Measurements from ENCODE around the gene CRAMP1.

CRAMP1 gene

DNA sequence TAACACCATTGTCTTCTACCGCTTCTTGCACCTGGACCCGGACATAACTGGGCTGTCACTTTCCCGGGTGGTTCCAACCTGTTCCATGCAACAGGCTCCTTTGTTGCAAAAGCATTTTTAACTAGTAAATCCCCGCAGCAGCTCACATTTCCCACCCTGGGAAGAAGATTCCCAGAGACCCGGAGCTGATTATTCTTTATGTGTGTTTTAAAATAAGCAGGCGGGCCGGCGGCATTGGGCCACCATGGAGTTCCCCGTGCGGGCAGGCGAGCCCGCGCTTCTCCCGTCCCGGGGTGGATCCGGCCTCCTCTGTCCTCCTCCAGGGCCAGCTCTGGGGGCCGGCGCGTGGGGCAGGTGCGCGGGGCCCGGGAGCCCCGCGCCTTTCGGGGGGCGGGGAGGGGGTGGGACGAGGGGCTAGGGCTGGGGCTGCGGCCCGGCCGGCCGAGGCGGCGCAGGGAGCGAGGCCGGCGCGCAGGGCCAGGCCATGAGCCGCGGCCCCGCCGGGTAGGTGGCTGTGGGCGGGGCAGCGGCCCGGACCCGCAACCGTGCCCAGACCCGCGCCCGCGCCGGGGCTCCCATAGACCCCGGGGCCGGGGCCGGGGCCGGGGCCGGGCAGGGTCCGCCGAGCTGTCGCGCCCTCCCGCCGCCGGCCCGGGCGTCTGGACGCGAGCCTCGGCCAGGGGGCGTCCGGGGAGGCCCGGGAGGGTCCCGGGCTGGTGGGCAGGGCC, 1.7 kb downstream of the CRAMP1 start:
- peaks cover 5% of the 10 kb centered on the region; the same call in 1 of the 2 replicates for H3K4me1 ChIP-seq (ENCODE audit: control insufficient read depth, insufficient read depth, low read length)
- TF ChIP-seq SCRT2 (tag by site-specific recombination; IDR thresholded peaks at IDR 0.05) (peak; percentile 89), BCL11B (tag by site-specific recombination; IDR thresholded peaks at IDR 0.05; ENCODE audit: low read depth) (no peak), ZNF785 (tag by site-specific recombination; IDR thresholded peaks at IDR 0.05) (no peak), ZNF292 (tag by site-specific recombination; IDR thresholded peaks at IDR 0.05; ENCODE audit: borderline replicate concordance, low read depth) (no peak), SP2 (tag by site-specific recombination; IDR thresholded peaks at IDR 0.05) (no peak), KLF10 (tag by site-specific recombination; IDR thresholded peaks at IDR 0.05) (no peak), SP3 (tag by site-specific recombination; IDR thresholded peaks at IDR 0.05) (peak; percentile 30; the same call in 1 of the 2 replicates), BCL11A (tag by site-specific recombination; IDR thresholded peaks at IDR 0.05; ENCODE audit: low read depth) (no peak), ZBTB8A (tag by site-specific recombination; IDR thresholded peaks at IDR 0.05) (0 out of 2 replicates have a peak, but pooled peaks have one; percentile 11), SCRT1 (tag by site-specific recombination; IDR thresholded peaks at IDR 0.05; ENCODE audit: borderline replicate concordance) (peak; percentile 52; the same call in 1 of the 2 replicates), KLF9 (tag by site-specific recombination; IDR thresholded peaks at IDR 0.05; ENCODE audit: low read depth) (no peak)
- TF ChIP-seq, protein P1, sequence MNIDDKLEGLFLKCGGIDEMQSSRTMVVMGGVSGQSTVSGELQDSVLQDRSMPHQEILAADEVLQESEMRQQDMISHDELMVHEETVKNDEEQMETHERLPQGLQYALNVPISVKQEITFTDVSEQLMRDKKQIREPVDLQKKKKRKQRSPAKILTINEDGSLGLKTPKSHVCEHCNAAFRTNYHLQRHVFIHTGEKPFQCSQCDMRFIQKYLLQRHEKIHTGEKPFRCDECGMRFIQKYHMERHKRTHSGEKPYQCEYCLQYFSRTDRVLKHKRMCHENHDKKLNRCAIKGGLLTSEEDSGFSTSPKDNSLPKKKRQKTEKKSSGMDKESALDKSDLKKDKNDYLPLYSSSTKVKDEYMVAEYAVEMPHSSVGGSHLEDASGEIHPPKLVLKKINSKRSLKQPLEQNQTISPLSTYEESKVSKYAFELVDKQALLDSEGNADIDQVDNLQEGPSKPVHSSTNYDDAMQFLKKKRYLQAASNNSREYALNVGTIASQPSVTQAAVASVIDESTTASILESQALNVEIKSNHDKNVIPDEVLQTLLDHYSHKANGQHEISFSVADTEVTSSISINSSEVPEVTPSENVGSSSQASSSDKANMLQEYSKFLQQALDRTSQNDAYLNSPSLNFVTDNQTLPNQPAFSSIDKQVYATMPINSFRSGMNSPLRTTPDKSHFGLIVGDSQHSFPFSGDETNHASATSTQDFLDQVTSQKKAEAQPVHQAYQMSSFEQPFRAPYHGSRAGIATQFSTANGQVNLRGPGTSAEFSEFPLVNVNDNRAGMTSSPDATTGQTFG (tag by site-specific recombination; IDR thresholded peaks at IDR 0.05; ENCODE audit: borderline replicate concordance): no peak
- TF ChIP-seq, protein P2, sequence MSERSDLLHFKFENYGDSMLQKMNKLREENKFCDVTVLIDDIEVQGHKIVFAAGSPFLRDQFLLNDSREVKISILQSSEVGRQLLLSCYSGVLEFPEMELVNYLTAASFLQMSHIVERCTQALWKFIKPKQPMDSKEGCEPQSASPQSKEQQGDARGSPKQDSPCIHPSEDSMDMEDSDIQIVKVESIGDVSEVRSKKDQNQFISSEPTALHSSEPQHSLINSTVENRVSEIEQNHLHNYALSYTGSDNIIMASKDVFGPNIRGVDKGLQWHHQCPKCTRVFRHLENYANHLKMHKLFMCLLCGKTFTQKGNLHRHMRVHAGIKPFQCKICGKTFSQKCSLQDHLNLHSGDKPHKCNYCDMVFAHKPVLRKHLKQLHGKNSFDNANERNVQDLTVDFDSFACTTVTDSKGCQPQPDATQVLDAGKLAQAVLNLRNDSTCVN (tag by site-specific recombination; optimal IDR thresholded peaks at IDR 0.05): peak; percentile 38
- TF ChIP-seq, protein P3, sequence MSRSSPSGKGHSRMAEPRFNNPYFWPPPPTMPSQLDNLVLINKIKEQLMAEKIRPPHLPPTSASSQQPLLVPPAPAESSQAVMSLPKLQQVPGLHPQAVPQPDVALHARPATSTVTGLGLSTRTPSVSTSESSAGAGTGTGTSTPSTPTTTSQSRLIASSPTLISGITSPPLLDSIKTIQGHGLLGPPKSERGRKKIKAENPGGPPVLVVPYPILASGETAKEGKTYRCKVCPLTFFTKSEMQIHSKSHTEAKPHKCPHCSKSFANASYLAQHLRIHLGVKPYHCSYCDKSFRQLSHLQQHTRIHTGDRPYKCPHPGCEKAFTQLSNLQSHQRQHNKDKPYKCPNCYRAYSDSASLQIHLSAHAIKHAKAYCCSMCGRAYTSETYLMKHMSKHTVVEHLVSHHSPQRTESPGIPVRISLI (tag by site-specific recombination; IDR thresholded peaks at IDR 0.05): no peak
- peak overlapping the region; percentile 64 for H3K4me3 ChIP-seq (ENCODE audit: low read depth, low read length)
- peaks cover 15 to 33% of the 10 kb centered on the region in 2 experiments for H3K36me3 ChIP-seq (ENCODE audit: control insufficient read depth in 2 of 2, insufficient read depth in 1 of 2, low read length in 2 of 2)
- peak overlapping the region; percentile 53; the same call in 1 of the 2 replicates for H3K27ac ChIP-seq (ENCODE audit: extremely low read depth, low read depth, low read length)
- ChIA-PET CTCF (interaction anchor here (0.7 kb wide), 1 partner anchor 92 kb away, joined by 3 read pairs; no protein-coding TSS in a partner anchor), POLR2A (no interaction called here)
- no peaks in the 10 kb centered on the region for H3K9me3 ChIP-seq (ENCODE audit: control insufficient read depth, insufficient read depth, low read depth, low read length)

DNA sequence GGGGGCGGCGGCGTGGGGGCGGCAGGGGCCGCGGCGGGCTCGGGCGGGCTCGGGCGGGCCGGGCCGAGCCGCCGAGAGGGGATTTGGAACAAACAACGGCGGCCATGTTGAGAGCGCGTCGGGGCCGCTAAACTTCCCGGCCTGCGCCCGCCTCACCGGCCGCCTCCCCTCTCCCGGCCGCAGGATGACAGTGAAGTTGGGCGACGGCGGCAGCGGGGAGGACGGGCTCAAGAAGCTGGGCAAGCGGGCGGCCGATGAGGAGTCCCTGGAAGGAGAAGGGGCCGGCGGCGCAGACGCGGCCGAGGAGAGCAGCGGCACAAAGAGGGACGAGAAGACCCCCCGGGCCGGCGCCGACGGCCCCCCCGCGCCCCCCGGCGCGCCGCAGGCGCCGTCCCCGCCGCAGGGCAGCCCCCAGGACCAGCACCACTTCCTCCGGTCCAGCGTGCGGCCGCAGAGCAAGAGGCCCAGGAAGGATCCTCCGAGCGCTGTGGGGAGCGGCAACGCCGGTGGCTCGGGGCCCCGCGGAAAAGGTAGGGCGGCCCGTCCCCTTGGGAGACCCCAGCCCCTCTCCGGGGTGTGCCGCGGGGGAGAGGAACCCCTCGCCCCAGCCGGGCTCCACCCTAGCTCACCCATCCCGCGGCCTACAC, 2.4 kb downstream of the CRAMP1 start:
- H3K36me3 ChIP-seq (ENCODE audit: control insufficient read depth in 2 of 2, insufficient read depth in 1 of 2, low read length in 2 of 2): peaks cover 19 to 40% of the 10 kb centered on the region in 2 experiments
- H3K27ac ChIP-seq (ENCODE audit: extremely low read depth, low read depth, low read length): peak overlapping the region; percentile 53; the same call in 1 of the 2 replicates
- peak overlapping the region; percentile 64 for H3K4me3 ChIP-seq (ENCODE audit: low read depth, low read length)
- H3K4me1 ChIP-seq (ENCODE audit: control insufficient read depth, insufficient read depth, low read length): peaks cover 5% of the 10 kb centered on the region; the same call in 1 of the 2 replicates
- POLR2A ChIA-PET: interaction anchor here (1.6 kb wide), 1 partner anchor 63 kb away, joined by 3 read pairs; the partner anchor contains the start of gene JPT2
- no peaks in the 10 kb centered on the region for H3K9me3 ChIP-seq (ENCODE audit: control insufficient read depth, insufficient read depth, low read depth, low read length)
- CTCF ChIA-PET: no interaction called here
- TF ChIP-seq ZNF76 (tag by site-specific recombination; IDR thresholded peaks at IDR 0.05; ENCODE audit: borderline replicate concordance, low read depth) (0 out of 2 replicates have a peak, but pooled peaks have one; percentile 22), ZSCAN30 (tag by site-specific recombination; IDR thresholded peaks at IDR 0.05) (no peak), ZNF660 (tag by site-specific recombination; IDR thresholded peaks at IDR 0.05) (0 out of 2 replicates have a peak, but pooled peaks have one; percentile 19), ZNF560 (tag by site-specific recombination; IDR thresholded peaks at IDR 0.05; ENCODE audit: borderline replicate concordance) (no peak), YY1 (tag by site-specific recombination; IDR thresholded peaks at IDR 0.05) (0 out of 2 replicates have a peak, but pooled peaks have one; percentile 27), ZNF785 (tag by site-specific recombination; IDR thresholded peaks at IDR 0.05) (no peak), ZBTB8A (tag by site-specific recombination; IDR thresholded peaks at IDR 0.05) (0 out of 2 replicates have a peak, but pooled peaks have one; percentile 29), GLIS2 (tag by site-specific recombination; IDR thresholded peaks at IDR 0.05) (0 out of 2 replicates have a peak, but pooled peaks have one; percentile 22), FEZF1 (tag by site-specific recombination; IDR thresholded peaks at IDR 0.05) (no peak), ZNF404 (tag by site-specific recombination; IDR thresholded peaks at IDR 0.05) (no peak), GLI4 (tag by site-specific recombination; IDR thresholded peaks at IDR 0.05) (no peak), ZNF350 (tag by site-specific recombination; IDR thresholded peaks at IDR 0.05) (no peak)
- TF ChIP-seq, protein P4, sequence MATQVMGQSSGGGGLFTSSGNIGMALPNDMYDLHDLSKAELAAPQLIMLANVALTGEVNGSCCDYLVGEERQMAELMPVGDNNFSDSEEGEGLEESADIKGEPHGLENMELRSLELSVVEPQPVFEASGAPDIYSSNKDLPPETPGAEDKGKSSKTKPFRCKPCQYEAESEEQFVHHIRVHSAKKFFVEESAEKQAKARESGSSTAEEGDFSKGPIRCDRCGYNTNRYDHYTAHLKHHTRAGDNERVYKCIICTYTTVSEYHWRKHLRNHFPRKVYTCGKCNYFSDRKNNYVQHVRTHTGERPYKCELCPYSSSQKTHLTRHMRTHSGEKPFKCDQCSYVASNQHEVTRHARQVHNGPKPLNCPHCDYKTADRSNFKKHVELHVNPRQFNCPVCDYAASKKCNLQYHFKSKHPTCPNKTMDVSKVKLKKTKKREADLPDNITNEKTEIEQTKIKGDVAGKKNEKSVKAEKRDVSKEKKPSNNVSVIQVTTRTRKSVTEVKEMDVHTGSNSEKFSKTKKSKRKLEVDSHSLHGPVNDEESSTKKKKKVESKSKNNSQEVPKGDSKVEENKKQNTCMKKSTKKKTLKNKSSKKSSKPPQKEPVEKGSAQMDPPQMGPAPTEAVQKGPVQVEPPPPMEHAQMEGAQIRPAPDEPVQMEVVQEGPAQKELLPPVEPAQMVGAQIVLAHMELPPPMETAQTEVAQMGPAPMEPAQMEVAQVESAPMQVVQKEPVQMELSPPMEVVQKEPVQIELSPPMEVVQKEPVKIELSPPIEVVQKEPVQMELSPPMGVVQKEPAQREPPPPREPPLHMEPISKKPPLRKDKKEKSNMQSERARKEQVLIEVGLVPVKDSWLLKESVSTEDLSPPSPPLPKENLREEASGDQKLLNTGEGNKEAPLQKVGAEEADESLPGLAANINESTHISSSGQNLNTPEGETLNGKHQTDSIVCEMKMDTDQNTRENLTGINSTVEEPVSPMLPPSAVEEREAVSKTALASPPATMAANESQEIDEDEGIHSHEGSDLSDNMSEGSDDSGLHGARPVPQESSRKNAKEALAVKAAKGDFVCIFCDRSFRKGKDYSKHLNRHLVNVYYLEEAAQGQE (tag by site-specific recombination; IDR thresholded peaks at IDR 0.05): no peak
